Panc1 (cell line): ENCODE results near the gene RASD2.

Experiments
- POLR2AphosphoS5 ChIP-seq: IDR thresholded peaks from 2 replicates; pipeline ENCODE4 v1.6.1; 2012; ENCODE audit warnings: mild to moderate bottlenecking, low read depth, low read length, moderate library complexity
- REST ChIP-seq, 2 experiments: IDR thresholded peaks; 2 replicates each; pipeline ENCODE4 v1.6.1; 2011 to 2012; ENCODE audit warnings: low read depth in 2 of 2, control low read depth in 1 of 2, low read length in 1 of 2, mild to moderate bottlenecking in 1 of 2, moderate library complexity in 1 of 2; ENCODE audit not compliant: insufficient read depth in 1 of 2
- SIN3A ChIP-seq: IDR thresholded peaks from 2 replicates; pipeline ENCODE4 v1.6.1; 2012; ENCODE audit warnings: low read depth, mild to moderate bottlenecking, low read length, moderate library complexity, borderline replicate concordance; ENCODE audit not compliant: insufficient read depth
- TCF7L2 ChIP-seq: IDR thresholded peaks from 2 replicates; pipeline ENCODE4 v1.6.1; 2011; ENCODE audit warnings: mild to moderate bottlenecking, low read depth, low read length, inconsistent platforms
- TF ChIP-seq, protein P1 (sequence below): fragments of 450-650 bp; IDR thresholded peaks from 2 replicates; pipeline ENCODE4 v1.5.1; 2017; ENCODE audit warnings: mild to moderate bottlenecking

GRCh38 chr22:35570686-35571194 is 30.1 kb downstream of the RASD2 start:
- TF ChIP-seq, protein P1, sequence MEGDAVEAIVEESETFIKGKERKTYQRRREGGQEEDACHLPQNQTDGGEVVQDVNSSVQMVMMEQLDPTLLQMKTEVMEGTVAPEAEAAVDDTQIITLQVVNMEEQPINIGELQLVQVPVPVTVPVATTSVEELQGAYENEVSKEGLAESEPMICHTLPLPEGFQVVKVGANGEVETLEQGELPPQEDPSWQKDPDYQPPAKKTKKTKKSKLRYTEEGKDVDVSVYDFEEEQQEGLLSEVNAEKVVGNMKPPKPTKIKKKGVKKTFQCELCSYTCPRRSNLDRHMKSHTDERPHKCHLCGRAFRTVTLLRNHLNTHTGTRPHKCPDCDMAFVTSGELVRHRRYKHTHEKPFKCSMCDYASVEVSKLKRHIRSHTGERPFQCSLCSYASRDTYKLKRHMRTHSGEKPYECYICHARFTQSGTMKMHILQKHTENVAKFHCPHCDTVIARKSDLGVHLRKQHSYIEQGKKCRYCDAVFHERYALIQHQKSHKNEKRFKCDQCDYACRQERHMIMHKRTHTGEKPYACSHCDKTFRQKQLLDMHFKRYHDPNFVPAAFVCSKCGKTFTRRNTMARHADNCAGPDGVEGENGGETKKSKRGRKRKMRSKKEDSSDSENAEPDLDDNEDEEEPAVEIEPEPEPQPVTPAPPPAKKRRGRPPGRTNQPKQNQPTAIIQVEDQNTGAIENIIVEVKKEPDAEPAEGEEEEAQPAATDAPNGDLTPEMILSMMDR = no peak
- TF ChIP-seq REST (IDR thresholded peaks at IDR 0.05; ENCODE audit: insufficient read depth in 1 of 2, low read depth in 2 of 2, low read length in 1 of 2) (no peak), POLR2AphosphoS5 (no peak), TCF7L2 (no peak), SIN3A (no peak)
